Right renal cortex interstitium (tissue), 3 donors: ENCODE measurements around the gene TMOD2. TPM values are rescaled to one million over a fixed set of nuclear protein-coding genes. Genes with fewer than 3 reads are reported as not detected.

ENCODE experiments used
- DNase-seq, 3 donors: peaks; one replicate each; pipeline ENCODE4 v3.0.0-alpha.2; 2013; ENCODE audit warnings: low read depth in 3 of 3, low spot score in 2 of 3
- polyA plus RNA-seq, 3 donors: library from polyadenylated mRNA; unstranded; fragments of 120-200 nt; gene quantifications; one replicate each; pipeline ENCODE4 v1.2.1, GENCODE V29; 2013; ENCODE audit not compliant: insufficient read length in 3 of 3

TMOD2 gene
- polyA plus RNA-seq, 3 donors = 4.0 to 4.6 (median 4.1) TPM

DNA sequence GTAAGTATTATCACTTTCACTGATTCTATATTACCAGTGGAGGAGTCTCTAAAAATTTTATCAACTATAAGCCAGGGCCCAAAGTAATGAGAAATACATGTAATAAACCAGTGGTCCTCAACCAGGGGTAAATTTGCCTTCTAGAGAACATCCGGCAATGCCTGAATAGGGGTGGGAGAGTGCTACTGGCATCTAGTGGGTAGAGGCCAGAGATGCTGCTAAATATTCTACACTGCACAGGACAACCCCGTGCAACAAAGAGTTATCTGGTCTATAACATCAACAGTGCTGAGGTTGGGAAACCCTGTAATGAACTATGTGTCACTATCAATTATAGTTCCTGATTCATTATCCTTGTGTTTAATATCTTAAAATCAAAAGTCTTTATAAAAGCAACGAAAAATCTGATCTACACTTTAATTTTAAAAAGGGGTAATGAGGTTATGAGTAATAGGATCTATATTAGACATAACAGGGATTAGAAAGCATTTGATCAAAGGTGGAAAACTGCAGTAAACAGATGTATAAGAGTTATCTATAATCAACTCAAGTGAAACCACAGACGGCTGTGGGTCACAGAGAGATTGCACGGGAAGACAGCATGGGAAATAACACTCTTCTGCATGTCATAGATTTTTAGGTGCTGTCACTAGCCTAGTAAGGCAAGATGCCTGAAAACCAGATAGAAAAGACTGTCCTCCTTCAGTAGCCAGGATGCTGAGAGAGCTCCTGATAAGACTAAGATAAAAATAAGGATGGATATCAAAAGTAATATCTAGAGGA lies 16.0 kb upstream of the TMOD2 start:
- DNase-seq = no peak

DNA sequence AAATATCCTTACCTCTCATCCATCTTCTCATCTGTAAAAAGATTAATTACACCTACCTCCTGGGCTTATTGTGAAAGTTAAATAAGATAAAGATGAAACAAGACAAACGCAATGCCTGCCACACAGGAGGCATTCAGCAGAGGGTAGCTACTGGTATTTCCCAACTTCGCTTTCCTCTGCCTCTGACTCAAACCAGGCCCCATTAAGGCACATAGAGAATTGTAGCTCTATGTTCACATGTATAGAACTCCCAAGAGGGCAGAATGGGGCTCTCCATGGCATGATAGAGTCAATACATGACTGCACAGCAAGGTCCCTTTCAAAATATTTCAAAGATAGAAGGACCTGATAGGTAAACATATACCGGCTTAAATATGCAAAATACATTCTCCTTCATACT lies 15.3 kb upstream of the TMOD2 start:
- no peak for DNase-seq

DNA sequence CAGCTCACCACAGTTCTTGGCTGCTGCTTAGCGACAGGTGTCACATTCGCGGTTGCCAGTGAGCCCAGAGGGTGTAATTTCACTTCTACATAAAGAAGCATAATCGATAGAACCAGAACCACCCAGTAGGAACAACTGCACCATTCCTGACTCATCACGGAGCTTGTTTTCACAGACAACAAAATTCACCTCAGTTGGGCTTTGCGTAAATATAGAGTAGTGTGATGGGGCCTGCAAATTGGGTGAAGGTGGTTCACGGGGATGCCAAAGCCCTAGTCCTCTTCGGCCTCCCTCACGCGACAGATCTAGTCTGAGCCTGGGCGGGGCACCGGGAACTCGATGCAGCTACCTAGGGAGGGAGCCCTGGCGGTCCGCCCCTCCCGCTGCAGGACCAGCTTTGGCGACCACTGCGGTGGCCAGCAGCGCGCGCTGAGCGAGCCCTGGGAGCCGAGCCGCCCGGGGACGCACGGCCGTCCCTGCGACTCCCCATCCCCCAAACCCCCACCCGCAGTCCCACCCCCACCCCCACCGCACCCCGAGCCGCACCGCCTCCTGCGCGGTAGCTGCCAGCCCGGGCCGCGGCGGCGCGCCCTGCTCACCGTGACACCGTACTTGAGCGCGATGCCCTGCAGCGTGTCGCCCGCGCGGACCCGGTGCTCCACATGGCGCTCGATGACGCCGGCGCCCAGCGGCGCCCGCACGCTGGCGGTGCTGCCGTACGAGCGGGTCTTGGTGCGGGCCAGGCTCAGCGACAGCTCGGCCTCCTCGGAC lies 14.5 kb upstream of the TMOD2 start:
- no peak for DNase-seq

DNA sequence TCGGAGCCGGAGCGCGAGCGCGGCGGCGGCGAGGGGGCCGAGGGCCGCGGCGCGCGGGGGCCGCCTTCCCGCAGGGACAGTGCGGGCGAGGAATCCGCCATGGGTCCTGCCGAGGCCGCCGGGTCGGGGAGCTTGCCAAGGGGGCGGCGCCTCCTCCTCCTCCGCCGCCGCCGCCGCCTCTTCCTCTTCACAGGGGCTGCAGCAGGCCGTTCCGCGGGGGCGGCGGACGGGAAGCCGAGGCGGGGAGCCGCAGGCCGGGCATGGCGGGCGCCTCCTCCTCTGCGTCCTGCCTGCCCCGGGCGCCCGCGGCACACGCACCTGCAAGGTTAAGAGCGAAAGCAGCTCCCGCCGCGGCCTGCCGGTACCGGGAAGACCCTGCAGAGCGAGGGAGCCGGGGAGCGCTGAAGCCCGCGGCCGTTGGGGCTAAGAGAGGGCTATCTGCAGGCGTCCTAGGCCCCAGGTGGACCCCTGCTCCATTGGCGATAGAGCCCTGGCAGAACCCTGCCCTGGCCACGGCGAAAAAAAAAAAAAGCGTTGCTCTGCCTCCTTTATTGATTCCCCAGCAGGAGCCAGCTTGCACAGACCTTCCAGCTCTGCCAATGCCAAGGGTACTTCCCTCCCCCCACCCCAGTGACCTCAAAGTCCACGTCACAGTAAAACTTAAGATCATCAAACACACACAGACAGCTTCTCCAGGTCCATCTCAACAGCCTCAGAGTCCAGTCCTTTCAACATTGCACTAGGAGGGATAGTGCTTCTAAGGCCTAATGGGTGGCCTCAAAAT lies 13.7 kb upstream of the TMOD2 start, which contains the start of gene LYSMD2:
Gene LYSMD2, minus strand, starts transcription at position 134 of the 784 bp plus-strand sequence. Its CDS starts 33 bp downstream, at position 101.
- DNase-seq = no peak

DNA sequence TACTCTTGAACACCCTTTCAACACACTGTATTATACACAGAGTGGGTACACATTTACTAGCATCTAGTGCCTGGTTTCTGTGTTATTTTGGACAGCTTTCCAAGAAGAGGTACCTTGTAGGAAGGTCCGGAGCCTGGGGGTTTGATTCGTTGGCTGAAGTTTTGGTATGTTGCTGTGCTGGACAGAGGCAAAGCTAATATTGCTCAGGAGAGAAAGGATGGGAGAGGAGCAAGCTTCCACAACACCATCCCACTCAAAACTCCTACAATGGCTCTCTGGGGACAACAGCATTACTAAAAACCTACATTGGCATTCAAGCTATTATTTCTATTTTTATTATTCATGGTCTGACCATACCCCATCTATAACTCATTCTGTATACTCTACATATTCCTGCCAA lies 12.8 kb upstream of the TMOD2 start:
- DNase-seq = no peak

DNA sequence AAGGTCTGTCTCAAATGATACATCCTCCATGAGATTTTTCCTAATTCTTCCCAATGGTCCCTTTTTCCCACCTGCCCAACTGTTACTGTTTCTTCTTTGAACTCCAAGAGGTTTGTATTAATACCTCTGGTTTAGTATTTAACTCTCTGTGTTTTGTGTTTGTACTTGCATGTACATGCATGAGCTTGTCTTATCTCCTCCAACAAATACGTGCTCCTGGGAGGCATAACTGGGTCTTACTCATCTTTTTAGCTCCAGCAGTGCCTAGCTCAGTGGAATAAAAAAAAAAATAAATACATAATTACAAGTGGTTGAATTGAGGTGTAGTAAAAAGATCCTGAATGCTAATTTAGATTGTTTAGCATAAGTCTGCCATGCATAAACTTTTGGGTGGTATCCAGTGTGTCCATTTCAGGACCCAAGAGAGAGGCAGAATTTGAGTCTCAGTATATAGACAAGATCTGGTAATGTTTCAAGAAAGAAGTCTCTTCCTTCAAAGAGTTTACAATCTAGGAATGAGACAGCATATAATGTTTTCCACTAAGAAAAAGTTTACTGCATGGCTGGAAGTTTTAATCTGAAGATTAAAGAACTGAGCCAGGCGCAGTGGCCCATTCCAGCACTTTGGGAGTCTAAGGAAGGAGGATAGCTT lies 12.2 kb upstream of the TMOD2 start:
- no peak for DNase-seq

DNA sequence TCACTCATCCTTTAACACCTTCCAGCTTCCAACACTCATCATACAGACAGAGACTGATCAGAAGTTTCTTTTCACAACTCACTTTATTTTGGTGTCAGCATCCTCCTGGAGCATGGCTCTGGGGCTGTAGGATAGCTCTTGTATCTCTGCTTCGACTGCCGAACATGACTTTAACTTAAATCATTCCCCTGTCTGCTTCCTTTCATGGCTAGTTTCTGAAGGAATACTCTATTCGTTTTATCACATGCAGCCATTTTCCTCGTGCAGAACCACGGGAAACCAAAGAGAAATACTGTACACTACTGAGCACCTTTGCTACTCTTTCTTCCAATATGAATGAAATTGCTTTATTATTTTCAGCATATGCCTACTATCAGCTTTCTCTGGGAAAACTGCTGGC lies 2.1 kb upstream of the TMOD2 start:
- DNase-seq = no peak

DNA sequence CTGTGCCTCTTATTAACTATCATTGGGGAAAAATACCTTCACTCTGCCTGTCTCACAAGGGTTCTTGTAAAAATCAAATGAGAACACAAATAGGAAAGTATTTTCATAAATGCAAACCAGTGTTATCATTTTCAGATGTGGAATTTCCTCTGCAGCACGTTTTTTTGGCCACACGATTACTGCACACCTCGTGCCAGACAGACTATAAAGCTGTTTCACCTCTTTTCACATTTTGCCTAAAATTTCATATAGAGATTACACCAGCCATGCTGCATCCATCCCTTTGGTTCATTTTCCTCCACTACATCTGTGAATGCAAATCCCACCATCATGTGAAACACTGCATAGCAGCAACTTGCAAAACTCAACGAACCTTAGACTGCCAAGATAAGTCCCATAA lies 1.2 kb upstream of the TMOD2 start:
- no peak for DNase-seq

DNA sequence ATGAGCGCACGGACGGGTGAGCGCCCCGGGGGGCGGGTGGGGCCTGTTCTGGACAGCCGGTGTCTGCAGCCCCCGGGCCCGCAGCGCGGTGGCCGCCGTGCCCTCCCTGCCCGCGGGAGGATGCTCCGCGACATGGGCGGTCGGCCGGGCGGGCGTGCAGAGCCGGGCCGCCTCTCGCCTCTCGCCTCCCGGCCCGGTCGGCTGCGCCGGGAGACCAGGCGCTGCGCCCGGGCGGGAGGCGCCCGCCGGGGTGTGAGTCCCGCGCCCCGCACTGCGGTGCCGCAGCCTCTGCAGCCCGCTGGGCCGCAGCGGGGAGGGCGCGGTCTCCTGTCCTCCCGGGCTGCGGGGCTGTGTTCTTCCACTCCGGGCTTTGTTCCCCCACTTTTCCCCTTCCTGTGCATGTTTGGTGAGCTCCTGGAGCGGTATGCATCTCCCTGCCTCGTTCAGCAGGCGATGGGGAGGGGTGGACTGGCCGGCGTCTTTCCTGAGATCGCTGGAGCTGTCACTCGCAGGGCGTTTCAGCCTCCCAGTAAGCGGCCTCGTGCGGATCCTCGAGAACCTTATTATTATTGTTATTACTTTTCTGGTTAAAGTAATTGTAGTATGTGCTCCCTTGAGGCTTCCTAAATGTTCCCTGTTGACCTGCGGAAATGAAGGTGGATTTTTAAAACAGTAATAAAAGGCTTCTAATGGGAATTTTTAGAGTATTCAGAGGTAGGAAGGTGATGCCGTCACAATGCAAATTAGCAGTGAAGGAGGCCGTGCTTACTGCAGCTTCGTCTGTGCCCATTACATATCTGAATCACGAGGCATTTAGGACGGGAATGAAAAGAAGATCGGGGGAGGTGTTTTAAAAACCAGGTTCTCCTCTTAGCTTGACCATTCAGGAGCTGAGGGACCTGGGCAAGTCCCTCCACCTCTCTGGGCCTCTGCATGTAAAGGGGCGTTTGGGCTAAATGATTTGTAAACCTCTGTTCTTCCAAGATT lies 593 bp downstream of the TMOD2 start:
- no peak for DNase-seq

DNA sequence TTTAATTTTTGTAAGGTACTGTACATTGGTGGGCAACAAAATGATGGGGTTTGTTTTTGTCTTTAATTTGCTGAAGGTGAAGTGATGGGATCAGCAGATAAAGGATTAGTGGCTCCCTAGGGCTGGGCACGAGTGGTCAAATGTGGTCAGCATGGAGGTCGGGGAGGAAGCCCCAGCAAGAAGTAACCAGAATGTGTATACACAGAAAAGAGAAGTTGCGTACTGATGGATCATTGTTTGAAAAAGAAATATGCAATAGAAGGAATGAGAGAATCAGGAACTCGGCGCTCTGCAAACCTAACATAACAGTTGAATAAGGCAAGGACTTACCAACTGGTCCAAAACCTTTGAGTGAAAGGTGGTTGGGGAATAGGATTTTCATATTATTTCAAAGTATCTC lies 1.5 kb downstream of the TMOD2 start:
- no peak for DNase-seq

DNA sequence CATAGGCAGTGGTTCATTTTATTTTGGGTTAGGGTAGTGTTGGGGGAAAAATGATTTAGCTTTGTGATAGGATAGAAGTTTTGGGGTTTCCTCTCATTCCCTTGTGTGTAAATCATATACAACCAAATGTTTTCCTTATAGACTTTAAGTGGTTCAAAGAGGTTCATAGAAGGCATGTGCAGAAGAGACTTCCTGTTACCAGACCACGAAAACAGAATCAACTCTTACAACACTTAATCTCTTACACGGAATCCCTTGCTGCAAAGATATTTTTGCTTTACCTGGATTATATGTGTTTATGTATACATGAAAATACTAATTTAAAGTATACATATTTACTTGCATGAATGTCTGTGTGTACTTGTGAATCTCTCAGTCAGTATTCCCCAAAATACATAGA lies 2.9 kb downstream of the TMOD2 start:
- no peak for DNase-seq

DNA sequence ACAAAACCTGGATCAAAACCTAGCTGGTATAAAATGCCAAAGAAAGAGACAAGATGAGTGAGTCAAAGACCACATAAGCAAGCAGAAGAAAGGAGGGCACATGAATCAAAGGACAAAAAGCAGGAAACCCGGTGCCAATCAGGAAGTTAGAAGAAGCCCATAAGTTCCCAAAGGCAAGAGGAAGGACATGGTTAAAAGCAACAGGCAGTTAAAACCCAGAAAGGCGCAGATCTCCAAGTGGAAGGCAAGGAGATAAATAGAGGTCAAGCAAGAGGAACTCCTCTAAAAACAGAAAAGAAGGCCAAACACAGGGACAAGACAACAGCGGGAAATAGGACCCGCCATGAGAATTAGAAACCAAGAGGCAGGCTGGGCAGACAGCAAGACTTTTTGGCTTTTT lies 4.4 kb downstream of the TMOD2 start:
- no peak for DNase-seq

DNA sequence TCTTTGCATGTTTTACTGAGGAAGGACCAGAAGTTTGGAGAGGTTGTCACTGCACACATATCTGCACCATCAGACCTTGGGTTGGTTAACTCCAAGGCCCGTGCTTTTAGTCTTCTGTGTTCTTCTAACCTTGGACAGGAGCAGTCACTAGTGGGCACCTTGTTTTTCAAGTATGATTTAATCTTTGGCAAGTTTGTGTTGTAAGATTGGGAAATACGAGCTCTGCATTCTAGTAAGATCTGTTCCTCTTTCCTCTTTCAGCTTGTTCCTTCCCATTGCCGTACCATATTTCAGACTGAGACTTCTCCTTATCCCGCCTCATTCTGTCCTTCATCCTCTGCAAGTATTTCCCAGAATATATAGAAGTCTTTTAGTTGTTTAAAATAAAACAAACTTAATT lies 5.1 kb downstream of the TMOD2 start:
- DNase-seq = no peak

DNA sequence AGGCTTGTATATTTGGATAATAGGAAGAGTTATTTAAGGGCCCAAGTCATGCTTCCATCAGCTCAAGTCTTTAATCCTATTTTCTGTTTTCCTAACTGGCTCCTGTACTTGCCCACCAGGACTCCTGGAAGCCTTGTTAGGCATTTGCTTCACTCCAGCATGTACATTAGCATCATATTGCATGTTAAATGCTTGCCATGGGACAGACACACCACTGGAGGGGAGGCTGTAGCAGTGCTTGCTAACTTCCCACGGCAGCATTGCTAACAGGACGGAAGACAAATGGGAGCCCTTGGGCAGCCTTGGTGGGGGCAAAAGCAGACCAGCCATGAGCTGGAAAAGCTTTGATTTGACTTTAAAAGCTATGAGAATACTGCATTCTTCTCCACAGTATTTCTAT lies 6.1 kb downstream of the TMOD2 start:
- DNase-seq = no peak

DNA sequence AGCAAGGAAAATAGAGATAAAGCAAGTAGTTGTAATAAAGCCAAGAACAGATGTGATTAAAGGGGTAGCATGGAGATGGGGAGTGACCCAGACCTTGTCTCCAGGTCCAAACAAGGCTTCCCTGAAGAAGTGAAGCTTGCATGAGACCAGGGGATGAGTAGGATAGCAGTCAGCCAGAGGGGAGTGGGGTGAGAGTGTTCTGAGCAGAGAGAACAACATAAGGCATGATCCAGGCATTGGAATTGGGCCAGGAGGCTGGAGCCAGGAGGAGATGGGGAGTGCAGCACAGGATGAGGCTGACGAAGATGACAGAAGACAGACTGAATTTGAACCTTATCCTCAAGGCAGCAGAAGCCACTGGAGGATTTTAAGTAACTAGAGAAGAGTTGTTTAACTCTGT lies 7.2 kb downstream of the TMOD2 start:
- no peak for DNase-seq

DNA sequence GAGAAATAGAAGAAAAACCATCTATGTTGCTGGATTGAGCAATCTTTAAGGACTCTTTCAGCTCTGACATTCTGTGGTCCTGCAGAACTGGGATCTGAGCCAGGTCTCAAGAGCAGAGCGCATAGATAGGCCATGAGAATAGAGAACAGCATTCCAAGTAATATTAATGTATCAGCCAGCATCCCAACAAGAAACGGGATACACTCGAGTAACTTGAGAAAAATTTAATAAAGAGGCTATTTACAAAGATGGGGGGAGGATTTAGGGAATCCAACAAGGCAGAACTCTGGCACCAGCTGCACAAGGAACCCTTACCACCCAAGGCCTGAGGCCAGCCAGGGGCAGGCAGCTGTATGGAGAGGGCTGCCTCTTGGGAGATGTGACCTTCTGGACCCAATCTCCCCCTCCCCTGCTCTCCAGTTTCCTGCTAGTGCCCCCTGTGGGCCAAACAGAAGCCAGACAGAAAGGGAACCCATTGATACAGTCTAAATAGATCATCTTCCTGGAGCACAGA lies 8.2 kb downstream of the TMOD2 start:
- no peak for DNase-seq

DNA sequence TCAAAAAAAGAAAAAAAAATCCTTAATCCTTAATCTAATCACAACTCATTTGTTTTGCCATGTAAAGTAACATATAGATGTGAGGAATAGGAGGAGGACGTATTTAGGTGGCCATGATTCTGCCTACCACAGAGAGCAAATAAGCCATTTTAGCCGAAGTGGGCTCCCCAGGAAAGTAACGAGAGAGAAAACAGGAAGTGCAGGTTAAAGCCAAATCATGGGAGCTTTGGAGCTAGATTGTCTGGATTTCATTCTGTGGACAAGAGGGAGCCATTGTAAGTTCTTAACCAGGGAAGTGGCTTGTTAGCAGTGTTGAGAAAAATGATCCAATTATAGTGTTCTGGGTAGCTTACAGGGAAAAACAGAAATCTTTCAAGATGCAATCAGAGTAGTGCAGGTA lies 9.4 kb downstream of the TMOD2 start:
- no peak for DNase-seq

DNA sequence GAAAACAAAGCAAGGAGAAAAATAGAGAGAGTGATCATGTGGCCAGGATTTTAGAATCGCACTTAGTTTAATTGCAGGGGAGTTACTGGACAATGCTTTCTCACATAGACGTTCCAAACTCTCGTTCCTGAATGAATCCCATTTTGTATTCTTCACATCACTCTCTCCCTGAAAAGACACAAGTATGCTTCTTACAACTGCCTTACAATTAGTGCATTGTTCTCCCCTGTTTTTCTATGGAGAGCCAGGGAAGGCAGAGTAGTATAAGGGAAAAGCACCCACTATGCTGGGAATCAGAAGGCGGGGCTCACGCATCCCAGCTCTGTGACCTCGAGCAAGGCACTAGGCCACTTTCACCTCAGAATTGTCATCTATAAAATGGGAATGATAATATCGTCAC lies 14.4 kb downstream of the TMOD2 start:
- DNase-seq = no peak

DNA sequence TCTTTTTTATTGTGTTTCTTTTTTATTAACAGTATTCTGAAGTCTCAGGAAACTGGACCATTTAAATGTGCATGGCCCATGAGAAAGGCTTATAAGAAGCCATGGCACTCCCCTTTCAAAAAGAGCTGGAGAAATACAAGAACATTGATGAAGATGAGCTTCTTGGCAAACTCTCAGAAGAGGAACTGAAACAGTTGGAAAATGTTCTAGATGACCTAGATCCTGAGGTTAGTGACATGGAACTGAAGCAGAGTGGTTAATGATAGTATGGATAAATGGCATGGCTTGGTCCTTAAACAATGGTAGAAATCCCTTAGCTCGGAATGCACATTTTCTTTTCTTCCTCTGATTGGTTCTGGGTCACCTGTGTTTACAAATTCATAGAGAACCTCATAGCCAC lies 14.9 kb downstream of the TMOD2 start:
- DNase-seq = no peak

DNA sequence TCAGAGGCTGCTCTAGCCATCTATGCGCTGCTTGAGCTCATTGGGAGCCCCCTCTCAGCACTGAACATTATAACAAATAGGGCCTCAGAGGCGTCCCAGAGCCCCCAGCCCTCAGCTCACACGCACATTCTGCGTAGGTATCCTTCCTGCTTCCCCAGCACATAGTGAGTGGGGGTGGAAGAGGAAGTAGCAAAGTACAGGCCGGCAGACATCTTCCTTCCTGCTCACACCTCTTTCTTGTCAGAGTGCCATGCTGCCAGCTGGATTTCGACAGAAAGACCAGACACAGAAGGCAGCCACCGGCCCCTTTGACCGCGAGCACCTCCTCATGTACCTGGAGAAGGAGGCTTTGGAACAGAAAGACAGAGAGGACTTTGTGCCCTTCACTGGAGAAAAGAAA lies 16.6 kb downstream of the TMOD2 start:
- DNase-seq = no peak
